Measurements from ENCODE around the gene CEP43. TPM values are rescaled to one million over a fixed set of nuclear protein-coding genes. Genes with fewer than 3 reads are reported as not detected.

Gene CEP43
- polyA plus RNA-seq, 1 donor from 2014 or later: 78.2 TPM

DNA sequence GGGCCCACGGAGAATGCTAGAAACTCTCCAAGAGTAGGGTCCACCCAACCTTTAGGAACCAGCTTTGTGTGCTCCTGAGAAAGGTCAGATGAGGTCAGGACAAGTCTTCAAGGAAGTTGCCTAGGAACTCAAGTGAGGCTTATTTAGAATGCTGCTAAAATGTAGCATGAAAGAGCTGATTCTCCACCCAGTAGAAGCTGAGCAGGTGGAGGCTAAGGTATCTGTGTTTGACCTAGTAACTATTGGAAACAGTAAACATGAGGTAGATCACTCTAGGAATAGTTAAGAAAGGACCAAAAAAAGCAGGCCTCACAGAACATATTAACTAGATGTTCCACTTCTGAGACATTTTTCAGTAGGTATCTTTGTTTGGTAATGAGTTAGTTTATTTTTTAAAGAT is 13.9 kb downstream of the CEP43 start:
- Histone ChIP-seq H3K27ac (ENCODE audit: low read length) (no peak overlapping the region), H3K9me2 (ENCODE audit: insufficient read depth, low read length) (no peaks in the 10 kb centered on the region), H3K4me3 (ENCODE audit: low read length) (no peak overlapping the region), H4K20me1 (ENCODE audit: insufficient read depth) (no peaks in the 10 kb centered on the region), H3K4me2 (ENCODE audit: low read length) (no peak overlapping the region), H3K27me3 (ENCODE audit: insufficient read depth, low read depth, low read length) (no peaks in the 10 kb centered on the region), H2AFZ (ENCODE audit: low read depth, low read length) (no peak overlapping the region), H3K9me3 (ENCODE audit: low read length) (no peaks in the 10 kb centered on the region), H3K9ac (ENCODE audit: low read length) (no peak overlapping the region), H3F3A (ENCODE audit: insufficient read depth, low read length, poor library complexity, severe bottlenecking) (no peaks in the 10 kb centered on the region), H3K36me3 (ENCODE audit: insufficient read depth, low read length) (peaks cover 6% of the 10 kb centered on the region), H3K79me2 (replicated peaks; ENCODE audit: insufficient read depth, low read length) (no peaks in the 10 kb centered on the region)
- TF ChIP-seq EP300 (conservative IDR thresholded peaks at IDR 0.05; ENCODE audit: poor library complexity, severe bottlenecking) (no peak), POLR2AphosphoS5 (IDR thresholded peaks at IDR 0.05) (no peak), MXI1 (conservative IDR thresholded peaks at IDR 0.05; ENCODE audit: poor library complexity, severe bottlenecking) (no peak), SMC3 (conservative IDR thresholded peaks at IDR 0.05; ENCODE audit: poor library complexity) (no peak), EZH2 (IDR thresholded peaks at IDR 0.05; ENCODE audit: borderline replicate concordance, insufficient read depth, low read length, poor library complexity, severe bottlenecking) (no peak), TAF1 (IDR thresholded peaks at IDR 0.05; ENCODE audit: low read depth) (no peak)

DNA sequence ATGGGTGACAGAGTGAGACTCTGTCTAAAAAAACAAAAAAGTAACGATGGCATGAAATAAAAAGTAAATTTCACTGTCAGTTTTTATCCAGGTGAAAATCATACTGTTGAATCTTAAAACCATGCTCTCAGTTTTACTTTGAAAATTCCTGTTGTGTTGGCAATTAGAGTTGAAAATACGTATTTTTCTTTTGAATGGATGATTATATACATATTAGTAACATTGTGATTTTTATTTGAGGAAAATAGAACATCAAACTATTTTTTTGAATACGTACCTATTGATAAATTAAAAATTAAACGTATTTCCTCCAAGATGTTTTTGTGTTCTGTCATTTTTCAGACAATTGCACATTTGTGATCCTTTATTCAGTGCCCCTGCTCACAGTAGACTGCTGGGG is 14.7 kb downstream of the CEP43 start:
- Histone ChIP-seq H3F3A (ENCODE audit: insufficient read depth, low read length, poor library complexity, severe bottlenecking) (no peaks in the 10 kb centered on the region), H3K4me3 (ENCODE audit: low read length) (no peak overlapping the region), H3K27me3 (ENCODE audit: insufficient read depth, low read depth, low read length) (no peaks in the 10 kb centered on the region), H3K79me2 (replicated peaks; ENCODE audit: insufficient read depth, low read length) (no peaks in the 10 kb centered on the region), H3K9me3 (ENCODE audit: low read length) (no peaks in the 10 kb centered on the region), H3K9ac (ENCODE audit: low read length) (no peak overlapping the region), H4K20me1 (ENCODE audit: insufficient read depth) (no peaks in the 10 kb centered on the region), H2AFZ (ENCODE audit: low read depth, low read length) (no peak overlapping the region), H3K9me2 (ENCODE audit: insufficient read depth, low read length) (no peaks in the 10 kb centered on the region), H3K36me3 (ENCODE audit: insufficient read depth, low read length) (peaks cover 6% of the 10 kb centered on the region), H3K4me2 (ENCODE audit: low read length) (no peak overlapping the region), H3K27ac (ENCODE audit: low read length) (no peak overlapping the region)
- TF ChIP-seq, protein P1, sequence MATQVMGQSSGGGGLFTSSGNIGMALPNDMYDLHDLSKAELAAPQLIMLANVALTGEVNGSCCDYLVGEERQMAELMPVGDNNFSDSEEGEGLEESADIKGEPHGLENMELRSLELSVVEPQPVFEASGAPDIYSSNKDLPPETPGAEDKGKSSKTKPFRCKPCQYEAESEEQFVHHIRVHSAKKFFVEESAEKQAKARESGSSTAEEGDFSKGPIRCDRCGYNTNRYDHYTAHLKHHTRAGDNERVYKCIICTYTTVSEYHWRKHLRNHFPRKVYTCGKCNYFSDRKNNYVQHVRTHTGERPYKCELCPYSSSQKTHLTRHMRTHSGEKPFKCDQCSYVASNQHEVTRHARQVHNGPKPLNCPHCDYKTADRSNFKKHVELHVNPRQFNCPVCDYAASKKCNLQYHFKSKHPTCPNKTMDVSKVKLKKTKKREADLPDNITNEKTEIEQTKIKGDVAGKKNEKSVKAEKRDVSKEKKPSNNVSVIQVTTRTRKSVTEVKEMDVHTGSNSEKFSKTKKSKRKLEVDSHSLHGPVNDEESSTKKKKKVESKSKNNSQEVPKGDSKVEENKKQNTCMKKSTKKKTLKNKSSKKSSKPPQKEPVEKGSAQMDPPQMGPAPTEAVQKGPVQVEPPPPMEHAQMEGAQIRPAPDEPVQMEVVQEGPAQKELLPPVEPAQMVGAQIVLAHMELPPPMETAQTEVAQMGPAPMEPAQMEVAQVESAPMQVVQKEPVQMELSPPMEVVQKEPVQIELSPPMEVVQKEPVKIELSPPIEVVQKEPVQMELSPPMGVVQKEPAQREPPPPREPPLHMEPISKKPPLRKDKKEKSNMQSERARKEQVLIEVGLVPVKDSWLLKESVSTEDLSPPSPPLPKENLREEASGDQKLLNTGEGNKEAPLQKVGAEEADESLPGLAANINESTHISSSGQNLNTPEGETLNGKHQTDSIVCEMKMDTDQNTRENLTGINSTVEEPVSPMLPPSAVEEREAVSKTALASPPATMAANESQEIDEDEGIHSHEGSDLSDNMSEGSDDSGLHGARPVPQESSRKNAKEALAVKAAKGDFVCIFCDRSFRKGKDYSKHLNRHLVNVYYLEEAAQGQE (IDR thresholded peaks at IDR 0.05; ENCODE audit: borderline replicate concordance): no peak
- TF ChIP-seq RAD21 (conservative IDR thresholded peaks at IDR 0.05): no peak
- TF ChIP-seq EP300 (conservative IDR thresholded peaks at IDR 0.05; ENCODE audit: poor library complexity, severe bottlenecking): no peak
- no peak for TF ChIP-seq CTCF (IDR thresholded peaks at IDR 0.05; ENCODE audit: poor library complexity, severe bottlenecking)
- no peak for TF ChIP-seq SMC3 (conservative IDR thresholded peaks at IDR 0.05; ENCODE audit: poor library complexity)
- TF ChIP-seq EZH2 (IDR thresholded peaks at IDR 0.05; ENCODE audit: borderline replicate concordance, insufficient read depth, low read length, poor library complexity, severe bottlenecking): no peak
- no peak for TF ChIP-seq TAF1 (IDR thresholded peaks at IDR 0.05; ENCODE audit: low read depth)
- TF ChIP-seq MXI1 (conservative IDR thresholded peaks at IDR 0.05; ENCODE audit: poor library complexity, severe bottlenecking): no peak
- TF ChIP-seq POLR2AphosphoS5 (IDR thresholded peaks at IDR 0.05): no peak

Data from neural cell (in vitro differentiated cells).